Suprapubic skin (tissue), 4 donors: ENCODE data around the gene NEMP1. TPM values are rescaled to one million over a fixed set of nuclear protein-coding genes. Genes with fewer than 3 reads are reported as not detected.
"Not testable (repeated sequence)": the region's sequence is repeated elsewhere in the genome, so short reads cannot be mapped to it uniquely, and the experiment has no call there.

ENCODE experiments used
- DNase-seq, 2 donors: peaks; one replicate each; pipeline ENCODE4 v3.0.0-alpha.2; 2019; ENCODE audit warnings: low spot score in 2 of 2
- H3K27ac ChIP-seq: fragments of 200-600 bp; sonication (generic); one replicate; pipeline ENCODE4 v1.5.1; 2019
- H3K27me3 ChIP-seq: fragments of 200-600 bp; sonication (generic); one replicate; pipeline ENCODE4 v1.5.1; 2019
- H3K36me3 ChIP-seq: fragments of 200-600 bp; sonication (generic); one replicate; pipeline ENCODE4 v1.5.1; 2019
- H3K4me1 ChIP-seq: fragments of 200-600 bp; sonication (generic); one replicate; pipeline ENCODE4 v1.5.1; 2019
- H3K4me3 ChIP-seq: fragments of 200-600 bp; sonication (generic); one replicate; pipeline ENCODE4 v1.5.1; 2019; ENCODE audit warnings: mild to moderate bottlenecking
- H3K9me3 ChIP-seq: fragments of 200-600 bp; sonication (generic); one replicate; pipeline ENCODE4 v1.5.1; 2019
- EP300 ChIP-seq: sonication (generic); formaldehyde crosslinking; IDR thresholded peaks from one replicate; pipeline ENCODE4 v1.6.1; 2017; ENCODE audit warnings: antibody characterized with exemption
- POLR2A ChIP-seq, 2 donors: fragments of 450-650 bp; IDR thresholded peaks; one replicate each; pipeline ENCODE4 v1.6.1; 2017; ENCODE audit warnings: antibody characterized with exemption in 2 of 2, mild to moderate bottlenecking in 2 of 2, moderate library complexity in 2 of 2
- POLR2AphosphoS5 ChIP-seq, 3 donors: sonication (generic); formaldehyde crosslinking; IDR thresholded peaks; one replicate each; pipeline ENCODE4 v1.6.1; 2017; ENCODE audit warnings: antibody characterized with exemption in 3 of 3
- WGBS: methylation state at CpG from one replicate; pipeline ENCODE4 v1.1.5; 2018; 5-methylcytosine and 5-hydroxymethylcytosine counted together
- total RNA-seq, 4 donors: library from RNA; depleted of rRNA; stranded (reverse); fragments of >200 nt; gene quantifications; one replicate each; pipeline ENCODE4 v1.1.0, GENCODE V29; 2016
- TF ChIP-seq, protein P1 (sequence below), 2 donors: fragments of 200-600 bp in 1 of 2; fragments of 450-650 bp in 1 of 2; sonication (generic) in 1 of 2; IDR thresholded peaks; one replicate each; pipeline ENCODE4 v1.5.1; 2016 to 2019; ENCODE audit warnings: antibody characterized with exemption in 2 of 2, mild to moderate bottlenecking in 1 of 2, moderate library complexity in 1 of 2

NEMP1 gene
- total RNA-seq, 4 donors from 2014 or later, result 6.5 to 31.2 (median 9.5) TPM

DNA sequence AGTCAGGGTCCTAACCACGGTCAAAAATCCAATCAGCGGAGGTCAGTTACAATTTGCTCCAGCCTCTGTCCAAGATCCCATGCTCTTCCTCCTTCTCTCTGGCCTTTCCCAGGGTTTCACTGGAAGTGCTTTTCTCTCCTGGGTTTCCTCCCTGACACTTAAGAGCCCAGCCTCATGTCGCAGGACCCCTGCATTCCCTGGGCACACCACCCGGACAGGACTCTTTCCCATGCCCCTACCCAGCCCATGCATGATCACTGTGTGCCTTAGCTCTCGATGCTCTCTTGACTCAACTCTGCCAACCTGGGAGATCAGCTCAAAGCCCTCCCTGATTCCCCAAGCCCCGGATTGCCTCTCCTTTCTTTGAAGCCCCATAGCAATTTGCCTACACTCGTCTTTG is 46.8 kb downstream of the NEMP1 start:
- DNase-seq, result no peak
- 81% methylated on average over 7 of the region's 7 CpGs for WGBS
- Histone ChIP-seq H3K4me3 (no peak overlapping the region), H3K36me3 (no peaks in the 10 kb centered on the region), H3K9me3 (no peaks in the 10 kb centered on the region), H3K27me3 (no peaks in the 10 kb centered on the region), H3K4me1 (peaks cover 8% of the 10 kb centered on the region), H3K27ac (no peak overlapping the region)
- no peak for TF ChIP-seq POLR2AphosphoS5 (IDR thresholded peaks at IDR 0.05)
- TF ChIP-seq EP300, result no peak
- TF ChIP-seq POLR2A (IDR thresholded peaks at IDR 0.05), result no peak
- TF ChIP-seq, protein P1, sequence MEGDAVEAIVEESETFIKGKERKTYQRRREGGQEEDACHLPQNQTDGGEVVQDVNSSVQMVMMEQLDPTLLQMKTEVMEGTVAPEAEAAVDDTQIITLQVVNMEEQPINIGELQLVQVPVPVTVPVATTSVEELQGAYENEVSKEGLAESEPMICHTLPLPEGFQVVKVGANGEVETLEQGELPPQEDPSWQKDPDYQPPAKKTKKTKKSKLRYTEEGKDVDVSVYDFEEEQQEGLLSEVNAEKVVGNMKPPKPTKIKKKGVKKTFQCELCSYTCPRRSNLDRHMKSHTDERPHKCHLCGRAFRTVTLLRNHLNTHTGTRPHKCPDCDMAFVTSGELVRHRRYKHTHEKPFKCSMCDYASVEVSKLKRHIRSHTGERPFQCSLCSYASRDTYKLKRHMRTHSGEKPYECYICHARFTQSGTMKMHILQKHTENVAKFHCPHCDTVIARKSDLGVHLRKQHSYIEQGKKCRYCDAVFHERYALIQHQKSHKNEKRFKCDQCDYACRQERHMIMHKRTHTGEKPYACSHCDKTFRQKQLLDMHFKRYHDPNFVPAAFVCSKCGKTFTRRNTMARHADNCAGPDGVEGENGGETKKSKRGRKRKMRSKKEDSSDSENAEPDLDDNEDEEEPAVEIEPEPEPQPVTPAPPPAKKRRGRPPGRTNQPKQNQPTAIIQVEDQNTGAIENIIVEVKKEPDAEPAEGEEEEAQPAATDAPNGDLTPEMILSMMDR (IDR thresholded peaks at IDR 0.05), result no peak

GRCh38 chr12:57031138-57031725 is 47.4 kb downstream of the NEMP1 start:
- no peak overlapping the region for H3K27ac ChIP-seq
- no peak for DNase-seq

DNA sequence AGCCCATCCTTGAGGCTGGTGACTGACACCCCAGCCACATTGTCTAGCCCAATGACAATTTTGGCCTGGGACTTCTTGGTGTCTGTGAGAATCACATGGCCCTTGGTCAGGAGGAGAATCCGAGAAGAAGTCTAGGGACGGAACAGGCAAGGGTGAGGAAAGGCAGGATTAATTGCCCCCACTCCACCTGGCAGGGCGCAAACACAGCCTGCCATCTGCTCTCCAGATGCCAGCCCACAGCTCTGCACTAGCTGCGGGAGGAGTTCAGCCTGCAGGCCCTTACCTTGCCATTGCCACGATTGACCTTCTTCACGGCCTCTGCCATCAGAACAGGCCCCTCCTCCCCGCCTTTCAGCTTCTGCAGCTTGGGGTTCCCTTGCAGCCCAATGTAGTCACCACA is 49.1 kb downstream of the NEMP1 start:
- TF ChIP-seq EP300 (no peak), POLR2AphosphoS5 (IDR thresholded peaks at IDR 0.05) (no peak)
- no peaks in the 10 kb centered on the region for H3K27me3 ChIP-seq
- H3K36me3 ChIP-seq, result no peaks in the 10 kb centered on the region
- WGBS, result 91% methylated on average over 7 of the region's 7 CpGs
- peaks cover 8% of the 10 kb centered on the region for H3K4me1 ChIP-seq
- H3K4me3 ChIP-seq, result no peak overlapping the region
- DNase-seq, result no peak
- no peak overlapping the region for H3K27ac ChIP-seq
- H3K9me3 ChIP-seq, result no peaks in the 10 kb centered on the region

More at GRCh38 chr12:57031138-57031725, 47.4 kb downstream of the NEMP1 start:
- no peak overlapping the region for H3K4me3 ChIP-seq
- H3K27me3 ChIP-seq, result no peaks in the 10 kb centered on the region
- H3K9me3 ChIP-seq, result no peaks in the 10 kb centered on the region
- 15% methylated on average over 2 of the region's 2 CpGs for WGBS
- no peaks in the 10 kb centered on the region for H3K36me3 ChIP-seq
- peaks cover 8% of the 10 kb centered on the region for H3K4me1 ChIP-seq
- no peak for TF ChIP-seq POLR2A (IDR thresholded peaks at IDR 0.05)
- TF ChIP-seq EP300, result no peak
- TF ChIP-seq, protein P1 (IDR thresholded peaks at IDR 0.05), result no peak
- TF ChIP-seq POLR2AphosphoS5 (IDR thresholded peaks at IDR 0.05), result no peak

DNA sequence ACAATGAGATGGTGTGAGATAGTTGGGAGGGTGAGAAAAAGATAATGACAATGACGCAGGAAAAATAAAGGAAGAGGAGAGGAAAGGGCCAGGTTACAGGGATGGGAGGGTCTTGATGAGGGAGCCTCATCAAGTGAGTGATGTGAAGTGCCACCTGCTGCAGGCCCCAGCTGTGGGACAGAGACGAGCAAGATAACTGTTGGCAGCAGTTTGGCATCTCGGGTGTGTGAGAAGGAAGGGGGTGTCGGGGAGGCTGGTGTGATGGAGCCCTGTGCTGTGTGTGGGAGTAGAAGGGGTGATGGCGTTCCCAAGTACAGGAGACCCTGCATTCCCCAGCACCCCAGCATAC is 50.8 kb downstream of the NEMP1 start:
- H3K9me3 ChIP-seq, result no peaks in the 10 kb centered on the region
- no peak overlapping the region for H3K4me3 ChIP-seq
- 56% methylated on average over 5 of the region's 5 CpGs for WGBS
- TF ChIP-seq POLR2A (IDR thresholded peaks at IDR 0.05), result no peak
- peaks cover 8% of the 10 kb centered on the region for H3K4me1 ChIP-seq
- H3K27me3 ChIP-seq, result no peaks in the 10 kb centered on the region
- no peaks in the 10 kb centered on the region for H3K36me3 ChIP-seq
- H3K27ac ChIP-seq, result no peak overlapping the region
- DNase-seq, result no peak

DNA sequence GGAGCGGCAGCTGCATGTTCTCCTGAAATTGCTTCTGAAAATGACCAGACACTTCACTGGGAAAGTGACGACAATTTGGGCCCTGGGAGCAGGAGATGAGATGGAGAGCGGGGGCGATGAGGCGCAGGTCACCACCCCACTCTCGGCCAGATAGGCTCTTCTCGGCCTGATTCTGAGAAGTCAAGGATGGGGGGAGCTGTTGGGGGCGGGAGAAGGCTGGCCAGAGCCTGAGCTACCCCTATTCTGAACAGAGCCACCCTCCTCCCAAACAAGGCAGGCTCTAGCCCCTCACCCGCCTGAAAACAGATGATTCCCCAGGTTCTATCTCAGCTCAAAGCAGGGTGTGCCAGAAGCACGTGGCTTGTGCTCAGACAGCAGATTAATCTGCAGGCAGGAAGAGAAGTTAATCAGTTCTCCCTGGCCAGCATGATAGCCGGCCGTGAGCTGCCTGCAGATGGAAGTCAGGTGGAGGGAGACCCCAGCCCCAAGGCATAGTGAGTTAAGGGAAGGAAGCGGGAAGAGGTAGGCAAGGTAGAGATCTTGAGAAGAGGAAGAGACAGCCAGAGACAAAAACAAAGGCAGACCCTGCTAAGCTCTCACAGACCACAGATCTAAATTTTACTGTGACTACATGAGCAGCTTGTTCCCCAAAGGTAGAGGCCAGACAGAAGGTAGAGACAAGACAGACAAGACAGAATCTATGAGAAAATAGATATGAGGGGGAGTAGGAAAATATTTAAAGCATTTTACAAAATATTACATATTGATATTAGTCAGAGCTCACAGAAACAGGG is 51.4 kb downstream of the NEMP1 start:
- no peak for DNase-seq
- TF ChIP-seq, protein P1 (IDR thresholded peaks at IDR 0.05), result no peak
- no peaks in the 10 kb centered on the region for H3K36me3 ChIP-seq
- no peaks in the 10 kb centered on the region for H3K9me3 ChIP-seq
- 72% methylated on average over 13 of the region's 13 CpGs for WGBS
- H3K27ac ChIP-seq, result no peak overlapping the region
- no peaks in the 10 kb centered on the region for H3K27me3 ChIP-seq
- peaks cover 8% of the 10 kb centered on the region for H3K4me1 ChIP-seq
- H3K4me3 ChIP-seq, result no peak overlapping the region

- Histone ChIP-seq H3K9me3 (no peaks in the 10 kb centered on the region), H3K27ac (no peak overlapping the region), H3K27me3 (no peaks in the 10 kb centered on the region), H3K4me1 (no peaks in the 10 kb centered on the region), H3K36me3 (no peaks in the 10 kb centered on the region), H3K4me3 (no peak overlapping the region)
- no peak for DNase-seq
- TF ChIP-seq EP300, result no peak
- TF ChIP-seq POLR2AphosphoS5 (IDR thresholded peaks at IDR 0.05), result no peak
- TF ChIP-seq, protein P1 (IDR thresholded peaks at IDR 0.05), result no peak
- no peak for TF ChIP-seq POLR2A (IDR thresholded peaks at IDR 0.05)
- WGBS, result 83% methylated on average over 1 of the region's 2 CpGs
Observed at GRCh38 chr12:57025196-57025595, 53.4 kb downstream of the NEMP1 start.

- not testable (repeated sequence) for H3K4me1 ChIP-seq, H3K36me3 ChIP-seq, H3K27ac ChIP-seq, H3K9me3 ChIP-seq, H3K4me3 ChIP-seq, H3K27me3 ChIP-seq, DNase-seq
- 95% methylated on average over 5 of the region's 5 CpGs for WGBS
Observed at GRCh38 chr12:57022324-57022723, 56.3 kb downstream of the NEMP1 start.
